HEK293 (cell line): ENCODE results near the gene AHSA1.
A peak's percentile ranks its signal among the peaks of the same experiment; 100 is the strongest.

Experiments
- CTCF ChIA-PET: fragments of 350-600 bp; formaldehyde crosslinking; extraction: SDS; loops from one replicate; lab custom pipeline; 2021; ENCODE audit warnings: antibody characterized with exemption; lab: Yijun Ruan, JAX
- POLR2A ChIA-PET: fragments of 300-600 bp; formaldehyde crosslinking; extraction: SDS; loops from one replicate; lab custom pipeline; 2020; ENCODE audit warnings: antibody characterized with exemption, inconsistent platforms; lab: Yijun Ruan, JAX
- H3K27ac ChIP-seq: fragments of 200-500 bp; sonication (Bioruptor generic); 2 replicates; pipeline ENCODE4 v1.5.1; 2014; ENCODE audit warnings: low read depth, low read length, control low read depth, inconsistent platforms; ENCODE audit errors: extremely low read depth
- H3K36me3 ChIP-seq, 2 experiments: fragments of 200-500 bp in 1 of 2; sonication (Bioruptor generic) in 1 of 2; 1 replicate in 1 of 2; 2 replicates in 1 of 2; pipeline ENCODE4 v1.5.1; 2014 to 2017; ENCODE audit warnings: inconsistent platforms in 2 of 2, low read length in 2 of 2; ENCODE audit not compliant: control insufficient read depth in 2 of 2, insufficient read depth in 1 of 2
- H3K4me1 ChIP-seq: fragments of 200-500 bp; sonication (Bioruptor generic); 2 replicates; pipeline ENCODE4 v1.5.1; 2014; ENCODE audit warnings: mild to moderate bottlenecking, low read length, inconsistent platforms; ENCODE audit not compliant: control insufficient read depth, insufficient read depth
- H3K4me3 ChIP-seq: 2 replicates; pipeline ENCODE4 v1.5.1; 2011; ENCODE audit warnings: low read depth, mild to moderate bottlenecking, control low read depth, low read length, moderate library complexity
- H3K9me3 ChIP-seq: fragments of 200-500 bp; sonication (Bioruptor generic); 2 replicates; pipeline ENCODE4 v1.5.1; 2014; ENCODE audit warnings: low read depth, low read length, inconsistent platforms; ENCODE audit not compliant: control insufficient read depth, insufficient read depth
- HOXD13 ChIP-seq: sonication (generic); formaldehyde crosslinking; IDR thresholded peaks from 2 replicates; pipeline ENCODE4 v1.8.0; 2022; ENCODE audit warnings: missing genetic modification reagents, borderline replicate concordance
- KLF1 ChIP-seq: fragments of 450-650 bp; formaldehyde crosslinking; IDR thresholded peaks from 2 replicates; pipeline ENCODE4 v1.5.1; 2016; ENCODE audit warnings: missing biosample characterization, missing genetic modification characterization
- SCRT1 ChIP-seq: fragments of 450-650 bp; formaldehyde crosslinking; IDR thresholded peaks from 2 replicates; pipeline ENCODE4 v1.5.1; 2016; ENCODE audit warnings: missing biosample characterization, missing genetic modification characterization, borderline replicate concordance
- YY2 ChIP-seq: fragments of 450-650 bp; formaldehyde crosslinking; IDR thresholded peaks from 2 replicates; pipeline ENCODE4 v1.5.1; 2016; ENCODE audit warnings: missing biosample characterization, missing genetic modification characterization
- ZBTB8A ChIP-seq: fragments of 450-650 bp; formaldehyde crosslinking; IDR thresholded peaks from 2 replicates; pipeline ENCODE4 v1.5.1; 2016; ENCODE audit warnings: missing biosample characterization, missing genetic modification characterization
- ZNF121 ChIP-seq: fragments of 450-650 bp; formaldehyde crosslinking; IDR thresholded peaks from 2 replicates; pipeline ENCODE4 v1.5.1; 2016; ENCODE audit warnings: missing biosample characterization, missing genetic modification characterization
- ZNF157 ChIP-seq: fragments of 450-650 bp; formaldehyde crosslinking; IDR thresholded peaks from 2 replicates; pipeline ENCODE4 v1.5.1; 2016; ENCODE audit warnings: missing biosample characterization, missing genetic modification characterization
- ZNF174 ChIP-seq: fragments of 450-650 bp; formaldehyde crosslinking; IDR thresholded peaks from 2 replicates; pipeline ENCODE4 v1.5.0; 2017; ENCODE audit warnings: missing biosample characterization, mild to moderate bottlenecking, missing genetic modification characterization
- ZNF248 ChIP-seq: fragments of 450-650 bp; formaldehyde crosslinking; IDR thresholded peaks from 2 replicates; pipeline ENCODE4 v1.5.1; 2017; ENCODE audit warnings: missing biosample characterization, missing genetic modification characterization
- ZNF302 ChIP-seq: fragments of 450-650 bp; formaldehyde crosslinking; IDR thresholded peaks from 2 replicates; pipeline ENCODE4 v1.5.1; 2016; ENCODE audit warnings: missing biosample characterization, missing genetic modification characterization, low read depth
- ZNF585B ChIP-seq: fragments of 450-650 bp; formaldehyde crosslinking; IDR thresholded peaks from 2 replicates; pipeline ENCODE4 v1.5.1; 2016; ENCODE audit warnings: missing biosample characterization, missing genetic modification characterization
- ZNF600 ChIP-seq: fragments of 450-650 bp; formaldehyde crosslinking; IDR thresholded peaks from 2 replicates; pipeline ENCODE4 v1.5.1; 2016; ENCODE audit warnings: missing biosample characterization, missing genetic modification characterization
- ZNF747 ChIP-seq: fragments of 450-650 bp; formaldehyde crosslinking; IDR thresholded peaks from 2 replicates; pipeline ENCODE4 v1.5.1; 2016; ENCODE audit warnings: missing biosample characterization, missing genetic modification characterization
- ZNF768 ChIP-seq: fragments of 450-650 bp; formaldehyde crosslinking; IDR thresholded peaks from 2 replicates; pipeline ENCODE4 v1.5.1; 2018; ENCODE audit warnings: missing biosample characterization, mild to moderate bottlenecking, missing genetic modification characterization
- ZNF792 ChIP-seq: fragments of 450-650 bp; formaldehyde crosslinking; IDR thresholded peaks from 2 replicates; pipeline ENCODE4 v1.5.1; 2016; ENCODE audit warnings: missing biosample characterization, missing genetic modification characterization
- ZXDB ChIP-seq: fragments of 450-650 bp; formaldehyde crosslinking; IDR thresholded peaks from 2 replicates; pipeline ENCODE4 v1.5.1; 2016; ENCODE audit warnings: missing biosample characterization, missing genetic modification characterization
- TF ChIP-seq, protein P1 (sequence below): fragments of 450-650 bp; formaldehyde crosslinking; IDR thresholded peaks from 2 replicates; pipeline ENCODE4 v1.5.1; 2016; ENCODE audit warnings: missing biosample characterization, missing genetic modification characterization
- TF ChIP-seq, protein P2 (sequence below): IDR thresholded peaks from 2 replicates; pipeline ENCODE4 v1.6.1; 2011; ENCODE audit warnings: mild to moderate bottlenecking, low read depth, low read length, borderline replicate concordance
- TF ChIP-seq, protein P3 (sequence below): fragments of 450-650 bp; formaldehyde crosslinking; IDR thresholded peaks from 2 replicates; pipeline ENCODE4 v1.5.1; 2016; ENCODE audit warnings: missing biosample characterization, missing genetic modification characterization
- TF ChIP-seq, protein P4 (sequence below): fragments of 450-650 bp; formaldehyde crosslinking; IDR thresholded peaks from 2 replicates; pipeline ENCODE4 v1.5.1; 2016; ENCODE audit warnings: missing biosample characterization, missing genetic modification characterization

The AHSA1 gene

DNA sequence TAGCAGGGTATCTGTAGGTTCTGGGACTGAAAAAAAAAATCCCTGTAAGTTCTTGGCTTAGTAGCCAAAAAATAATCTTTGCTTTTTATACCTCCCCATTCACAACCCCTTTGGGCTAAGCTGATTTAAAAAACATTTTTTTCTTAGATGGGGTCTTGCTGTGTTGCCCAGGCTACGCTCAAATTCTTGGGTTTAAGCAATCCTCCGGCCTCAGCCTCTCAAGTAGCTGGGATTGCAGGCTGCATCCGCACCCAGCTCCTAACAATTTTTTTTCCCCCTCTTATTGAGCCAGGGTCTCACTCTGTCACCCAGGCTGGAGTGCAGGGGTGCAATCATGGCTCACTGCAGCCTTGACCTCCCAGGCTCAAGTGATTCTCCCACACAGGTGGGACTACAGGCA is 49.9 kb downstream of the AHSA1 start:
- POLR2A ChIA-PET: interaction anchor here (0.8 kb wide), 1 partner anchor 532 kb away, joined by 3 read pairs; no protein-coding TSS in a partner anchor
- H3K9me3 ChIP-seq: no peaks in the 10 kb centered on the region
- CTCF ChIA-PET: interaction anchor here (0.6 to 0.9 kb wide), 2 partner anchors 48 to 389 kb away, joined by 3 read pairs; no protein-coding TSS in a partner anchor
- H3K27ac ChIP-seq: no peak overlapping the region
- H3K4me3 ChIP-seq: no peak overlapping the region
- H3K36me3 ChIP-seq: peaks cover 4 to 20% of the 10 kb centered on the region in 2 experiments; a peak in 2 of 3 replicates
- H3K4me1 ChIP-seq: no peaks in the 10 kb centered on the region
- TF ChIP-seq HOXD13 (CRISPR knock-in tag) (no peak), ZNF248 (tag by site-specific recombination) (no peak), ZNF121 (tag by site-specific recombination) (peak; percentile 52; the same call in 1 of the 2 replicates)
- TF ChIP-seq, protein P1, sequence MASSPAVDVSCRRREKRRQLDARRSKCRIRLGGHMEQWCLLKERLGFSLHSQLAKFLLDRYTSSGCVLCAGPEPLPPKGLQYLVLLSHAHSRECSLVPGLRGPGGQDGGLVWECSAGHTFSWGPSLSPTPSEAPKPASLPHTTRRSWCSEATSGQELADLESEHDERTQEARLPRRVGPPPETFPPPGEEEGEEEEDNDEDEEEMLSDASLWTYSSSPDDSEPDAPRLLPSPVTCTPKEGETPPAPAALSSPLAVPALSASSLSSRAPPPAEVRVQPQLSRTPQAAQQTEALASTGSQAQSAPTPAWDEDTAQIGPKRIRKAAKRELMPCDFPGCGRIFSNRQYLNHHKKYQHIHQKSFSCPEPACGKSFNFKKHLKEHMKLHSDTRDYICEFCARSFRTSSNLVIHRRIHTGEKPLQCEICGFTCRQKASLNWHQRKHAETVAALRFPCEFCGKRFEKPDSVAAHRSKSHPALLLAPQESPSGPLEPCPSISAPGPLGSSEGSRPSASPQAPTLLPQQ (tag by site-specific recombination): no peak

DNA sequence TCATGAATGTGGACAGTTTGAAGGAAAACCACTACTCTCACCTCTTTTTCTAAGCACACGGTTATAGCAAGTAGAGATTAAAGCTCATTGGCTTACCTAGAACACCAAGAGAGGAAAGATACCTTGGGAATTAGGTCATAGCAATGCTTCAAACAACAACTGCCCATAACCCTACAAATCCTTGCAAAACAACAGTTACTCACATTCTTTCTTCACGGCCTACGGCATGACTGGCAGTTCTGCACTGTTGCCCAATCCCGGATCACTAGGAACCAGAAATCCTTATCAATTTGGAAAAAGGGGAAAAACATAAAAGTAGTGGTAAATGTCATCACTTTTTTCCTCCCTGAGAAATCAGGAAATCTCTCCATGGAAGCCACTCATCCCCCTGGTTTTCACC is 50.4 kb downstream of the AHSA1 start:
- no peak for TF ChIP-seq ZBTB8A (tag by site-specific recombination)
- TF ChIP-seq YY2 (tag by site-specific recombination): no peak
- TF ChIP-seq ZNF768 (tag by site-specific recombination): no peak
- TF ChIP-seq ZNF600 (tag by site-specific recombination): no peak
- TF ChIP-seq, protein P2, sequence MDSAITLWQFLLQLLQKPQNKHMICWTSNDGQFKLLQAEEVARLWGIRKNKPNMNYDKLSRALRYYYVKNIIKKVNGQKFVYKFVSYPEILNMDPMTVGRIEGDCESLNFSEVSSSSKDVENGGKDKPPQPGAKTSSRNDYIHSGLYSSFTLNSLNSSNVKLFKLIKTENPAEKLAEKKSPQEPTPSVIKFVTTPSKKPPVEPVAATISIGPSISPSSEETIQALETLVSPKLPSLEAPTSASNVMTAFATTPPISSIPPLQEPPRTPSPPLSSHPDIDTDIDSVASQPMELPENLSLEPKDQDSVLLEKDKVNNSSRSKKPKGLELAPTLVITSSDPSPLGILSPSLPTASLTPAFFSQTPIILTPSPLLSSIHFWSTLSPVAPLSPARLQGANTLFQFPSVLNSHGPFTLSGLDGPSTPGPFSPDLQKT: no peak
- no peak for TF ChIP-seq KLF1 (tag by site-specific recombination)
- no peak for TF ChIP-seq ZNF157 (tag by site-specific recombination)
- no peak for TF ChIP-seq ZNF174
- TF ChIP-seq ZNF248 (tag by site-specific recombination): no peak
- TF ChIP-seq ZNF585B (tag by site-specific recombination): no peak
- no peak for TF ChIP-seq ZNF747 (tag by site-specific recombination)
- no peak for TF ChIP-seq ZNF302 (tag by site-specific recombination)
- TF ChIP-seq ZNF792 (tag by site-specific recombination): no peak
- TF ChIP-seq, protein P3, sequence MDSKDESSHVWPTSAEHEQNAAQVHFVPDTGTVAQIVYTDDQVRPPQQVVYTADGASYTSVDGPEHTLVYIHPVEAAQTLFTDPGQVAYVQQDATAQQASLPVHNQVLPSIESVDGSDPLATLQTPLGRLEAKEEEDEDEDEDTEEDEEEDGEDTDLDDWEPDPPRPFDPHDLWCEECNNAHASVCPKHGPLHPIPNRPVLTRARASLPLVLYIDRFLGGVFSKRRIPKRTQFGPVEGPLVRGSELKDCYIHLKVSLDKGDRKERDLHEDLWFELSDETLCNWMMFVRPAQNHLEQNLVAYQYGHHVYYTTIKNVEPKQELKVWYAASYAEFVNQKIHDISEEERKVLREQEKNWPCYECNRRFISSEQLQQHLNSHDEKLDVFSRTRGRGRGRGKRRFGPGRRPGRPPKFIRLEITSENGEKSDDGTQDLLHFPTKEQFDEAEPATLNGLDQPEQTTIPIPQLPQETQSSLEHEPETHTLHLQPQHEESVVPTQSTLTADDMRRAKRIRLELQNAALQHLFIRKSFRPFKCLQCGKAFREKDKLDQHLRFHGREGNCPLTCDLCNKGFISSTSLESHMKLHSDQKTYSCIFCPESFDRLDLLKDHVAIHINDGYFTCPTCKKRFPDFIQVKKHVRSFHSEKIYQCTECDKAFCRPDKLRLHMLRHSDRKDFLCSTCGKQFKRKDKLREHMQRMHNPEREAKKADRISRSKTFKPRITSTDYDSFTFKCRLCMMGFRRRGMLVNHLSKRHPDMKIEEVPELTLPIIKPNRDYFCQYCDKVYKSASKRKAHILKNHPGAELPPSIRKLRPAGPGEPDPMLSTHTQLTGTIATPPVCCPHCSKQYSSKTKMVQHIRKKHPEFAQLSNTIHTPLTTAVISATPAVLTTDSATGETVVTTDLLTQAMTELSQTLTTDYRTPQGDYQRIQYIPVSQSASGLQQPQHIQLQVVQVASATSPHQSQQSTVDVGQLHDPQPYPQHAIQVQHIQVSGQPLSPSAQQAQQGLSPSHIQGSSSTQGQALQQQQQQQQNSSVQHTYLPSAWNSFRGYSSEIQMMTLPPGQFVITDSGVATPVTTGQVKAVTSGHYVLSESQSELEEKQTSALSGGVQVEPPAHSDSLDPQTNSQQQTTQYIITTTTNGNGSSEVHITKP: no peak
- TF ChIP-seq, protein P4, sequence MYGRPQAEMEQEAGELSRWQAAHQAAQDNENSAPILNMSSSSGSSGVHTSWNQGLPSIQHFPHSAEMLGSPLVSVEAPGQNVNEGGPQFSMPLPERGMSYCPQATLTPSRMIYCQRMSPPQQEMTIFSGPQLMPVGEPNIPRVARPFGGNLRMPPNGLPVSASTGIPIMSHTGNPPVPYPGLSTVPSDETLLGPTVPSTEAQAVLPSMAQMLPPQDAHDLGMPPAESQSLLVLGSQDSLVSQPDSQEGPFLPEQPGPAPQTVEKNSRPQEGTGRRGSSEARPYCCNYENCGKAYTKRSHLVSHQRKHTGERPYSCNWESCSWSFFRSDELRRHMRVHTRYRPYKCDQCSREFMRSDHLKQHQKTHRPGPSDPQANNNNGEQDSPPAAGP: no peak
- no peak for TF ChIP-seq SCRT1 (tag by site-specific recombination)
- TF ChIP-seq ZXDB (tag by site-specific recombination): no peak
- no peak overlapping the region for H3K4me3 ChIP-seq
- H3K4me1 ChIP-seq: no peaks in the 10 kb centered on the region
- no peaks in the 10 kb centered on the region for H3K9me3 ChIP-seq
- no peak overlapping the region for H3K27ac ChIP-seq
- CTCF ChIA-PET: interaction anchor here (0.9 kb wide), 1 partner anchor 49 kb away, joined by 3 read pairs; no protein-coding TSS in a partner anchor
- POLR2A ChIA-PET: interaction anchor here (0.8 kb wide), 1 partner anchor 532 kb away, joined by 3 read pairs; no protein-coding TSS in a partner anchor
- H3K36me3 ChIP-seq: peaks cover 4 to 20% of the 10 kb centered on the region in 2 experiments; a peak in 2 of 3 replicates
